ENCODE data around the gene PRDM16. TPM values are rescaled to one million over a fixed set of nuclear protein-coding genes. Genes with fewer than 3 reads are reported as not detected.

The PRDM16 gene
- total RNA-seq, 1 donor from 2014 or later = 5.6 TPM

DNA sequence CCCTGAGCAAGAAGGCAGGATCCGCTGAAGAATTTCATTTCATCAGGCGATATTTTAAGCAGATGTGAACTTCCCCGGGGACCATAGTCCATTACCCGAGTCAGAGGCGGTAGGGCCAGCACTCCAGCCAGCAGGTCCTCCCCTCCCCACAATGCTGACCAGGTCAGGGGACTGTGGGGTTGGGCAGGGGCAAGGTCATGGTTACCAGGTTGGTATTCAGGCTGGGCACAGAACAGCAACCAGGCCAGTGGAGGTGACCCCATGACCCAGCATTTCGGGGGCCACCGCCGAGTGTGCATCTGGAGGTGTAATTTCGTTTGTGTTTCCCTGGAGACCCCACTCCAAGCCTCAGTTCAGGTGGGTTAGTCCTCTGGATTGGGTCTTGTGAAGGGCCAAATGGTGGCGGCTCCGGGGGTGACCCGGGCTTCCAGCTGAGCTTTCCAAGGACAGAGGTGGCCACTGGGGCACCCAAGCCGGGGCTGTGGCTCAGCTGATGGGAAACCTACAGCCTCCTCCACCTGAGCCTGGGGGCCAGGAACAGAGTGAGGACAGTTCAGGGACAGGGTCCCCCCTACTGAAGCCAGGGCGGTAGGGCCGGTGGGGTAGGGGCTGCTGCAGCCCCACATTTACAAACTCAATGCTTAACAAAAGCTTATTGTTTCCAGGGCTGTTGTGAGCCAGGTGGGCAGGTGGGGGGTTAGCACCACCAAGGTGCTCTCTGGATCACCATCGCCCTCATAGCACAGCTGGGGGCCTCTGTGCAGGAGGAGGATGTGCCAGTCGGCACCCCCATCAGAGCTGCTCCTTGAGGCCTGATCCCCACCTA is 2.8 kb downstream of the PRDM16 start:
- peaks cover 84% of the 10 kb centered on the region for H3K27me3 ChIP-seq (ENCODE audit: control insufficient read depth, insufficient read depth, low read length)
- TF ChIP-seq, protein P1, sequence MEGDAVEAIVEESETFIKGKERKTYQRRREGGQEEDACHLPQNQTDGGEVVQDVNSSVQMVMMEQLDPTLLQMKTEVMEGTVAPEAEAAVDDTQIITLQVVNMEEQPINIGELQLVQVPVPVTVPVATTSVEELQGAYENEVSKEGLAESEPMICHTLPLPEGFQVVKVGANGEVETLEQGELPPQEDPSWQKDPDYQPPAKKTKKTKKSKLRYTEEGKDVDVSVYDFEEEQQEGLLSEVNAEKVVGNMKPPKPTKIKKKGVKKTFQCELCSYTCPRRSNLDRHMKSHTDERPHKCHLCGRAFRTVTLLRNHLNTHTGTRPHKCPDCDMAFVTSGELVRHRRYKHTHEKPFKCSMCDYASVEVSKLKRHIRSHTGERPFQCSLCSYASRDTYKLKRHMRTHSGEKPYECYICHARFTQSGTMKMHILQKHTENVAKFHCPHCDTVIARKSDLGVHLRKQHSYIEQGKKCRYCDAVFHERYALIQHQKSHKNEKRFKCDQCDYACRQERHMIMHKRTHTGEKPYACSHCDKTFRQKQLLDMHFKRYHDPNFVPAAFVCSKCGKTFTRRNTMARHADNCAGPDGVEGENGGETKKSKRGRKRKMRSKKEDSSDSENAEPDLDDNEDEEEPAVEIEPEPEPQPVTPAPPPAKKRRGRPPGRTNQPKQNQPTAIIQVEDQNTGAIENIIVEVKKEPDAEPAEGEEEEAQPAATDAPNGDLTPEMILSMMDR (IDR thresholded peaks at IDR 0.05; ENCODE audit: insufficient read depth, low read length, poor library complexity, severe bottlenecking) = no peak
- DNase-seq (ENCODE audit: low read depth) = no peak
- peak overlapping the region; percentile 3 for H3K4me3 ChIP-seq (ENCODE audit: low read depth, low read length)
- no peaks in the 10 kb centered on the region for H3K36me3 ChIP-seq (ENCODE audit: control insufficient read depth, insufficient read depth, low read length)

DNA sequence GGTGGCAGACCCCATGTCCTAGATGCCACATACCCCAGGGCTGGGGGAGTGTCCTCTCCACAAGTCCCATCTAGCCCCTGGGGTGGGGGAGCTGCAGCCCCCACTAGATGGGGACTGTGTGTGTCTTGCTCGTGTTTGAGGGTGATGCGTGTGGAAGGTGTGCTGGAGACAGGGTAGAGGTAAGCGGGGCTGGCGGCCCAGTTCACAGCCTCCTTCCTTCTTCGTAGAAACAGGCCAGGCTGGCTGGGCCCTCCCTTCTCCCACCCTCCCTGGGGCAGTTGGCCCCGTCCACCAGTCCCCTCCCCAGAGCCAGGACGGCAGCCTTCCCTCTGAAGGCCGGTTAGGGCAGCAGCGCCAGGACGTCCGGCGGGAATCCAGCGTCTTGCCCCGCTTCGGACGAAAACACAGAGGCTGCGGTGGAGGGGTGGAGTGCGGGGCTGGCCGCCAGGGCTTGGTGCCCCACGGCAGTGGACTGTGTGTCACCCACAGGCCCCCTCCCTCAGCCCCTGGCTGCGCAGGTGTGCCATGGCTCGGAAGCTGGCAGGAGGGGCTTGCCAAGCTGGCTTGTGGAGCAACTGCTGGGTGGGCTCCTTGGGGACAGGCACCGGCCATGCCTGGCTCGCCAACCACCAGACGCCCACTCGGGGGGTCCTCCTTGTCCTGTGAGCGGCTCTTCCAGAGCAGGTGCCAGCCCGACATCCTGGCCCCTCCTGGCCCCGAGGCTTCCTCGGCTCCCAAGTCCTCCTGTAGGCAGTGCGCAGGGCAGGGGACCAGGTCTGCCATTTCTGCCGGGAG is 3.6 kb downstream of the PRDM16 start:
- DNase-seq (ENCODE audit: low read depth) = no peak
- Histone ChIP-seq H3K4me3 (ENCODE audit: low read depth, low read length) (no peak overlapping the region), H3K27me3 (ENCODE audit: control insufficient read depth, insufficient read depth, low read length) (peaks cover 78% of the 10 kb centered on the region), H3K36me3 (ENCODE audit: control insufficient read depth, insufficient read depth, low read length) (no peaks in the 10 kb centered on the region)
- TF ChIP-seq, protein P1 (IDR thresholded peaks at IDR 0.05; ENCODE audit: insufficient read depth, low read length, poor library complexity, severe bottlenecking) = no peak

DNA sequence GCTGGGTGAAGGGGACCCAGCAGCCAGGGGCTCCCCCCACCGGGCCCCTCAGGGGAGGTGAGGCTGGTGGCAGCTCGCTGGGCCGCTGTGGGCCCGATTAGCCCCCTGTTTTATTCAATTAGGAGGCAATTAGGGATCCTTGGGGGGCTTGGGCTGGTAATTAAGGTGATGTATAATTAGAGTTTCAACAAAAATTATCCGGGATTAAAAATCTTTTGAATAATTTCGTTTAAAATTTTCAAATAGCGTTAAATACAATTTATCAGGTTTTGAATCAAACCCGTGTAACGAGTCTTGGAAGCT is 4.1 kb downstream of the PRDM16 start:
- Histone ChIP-seq H3K4me3 (ENCODE audit: low read depth, low read length) (no peak overlapping the region), H3K36me3 (ENCODE audit: control insufficient read depth, insufficient read depth, low read length) (no peaks in the 10 kb centered on the region), H3K27me3 (ENCODE audit: control insufficient read depth, insufficient read depth, low read length) (peaks cover 76% of the 10 kb centered on the region)
- DNase-seq (ENCODE audit: low read depth) = no peak
- TF ChIP-seq, protein P1 (IDR thresholded peaks at IDR 0.05; ENCODE audit: insufficient read depth, low read length, poor library complexity, severe bottlenecking) = no peak

DNA sequence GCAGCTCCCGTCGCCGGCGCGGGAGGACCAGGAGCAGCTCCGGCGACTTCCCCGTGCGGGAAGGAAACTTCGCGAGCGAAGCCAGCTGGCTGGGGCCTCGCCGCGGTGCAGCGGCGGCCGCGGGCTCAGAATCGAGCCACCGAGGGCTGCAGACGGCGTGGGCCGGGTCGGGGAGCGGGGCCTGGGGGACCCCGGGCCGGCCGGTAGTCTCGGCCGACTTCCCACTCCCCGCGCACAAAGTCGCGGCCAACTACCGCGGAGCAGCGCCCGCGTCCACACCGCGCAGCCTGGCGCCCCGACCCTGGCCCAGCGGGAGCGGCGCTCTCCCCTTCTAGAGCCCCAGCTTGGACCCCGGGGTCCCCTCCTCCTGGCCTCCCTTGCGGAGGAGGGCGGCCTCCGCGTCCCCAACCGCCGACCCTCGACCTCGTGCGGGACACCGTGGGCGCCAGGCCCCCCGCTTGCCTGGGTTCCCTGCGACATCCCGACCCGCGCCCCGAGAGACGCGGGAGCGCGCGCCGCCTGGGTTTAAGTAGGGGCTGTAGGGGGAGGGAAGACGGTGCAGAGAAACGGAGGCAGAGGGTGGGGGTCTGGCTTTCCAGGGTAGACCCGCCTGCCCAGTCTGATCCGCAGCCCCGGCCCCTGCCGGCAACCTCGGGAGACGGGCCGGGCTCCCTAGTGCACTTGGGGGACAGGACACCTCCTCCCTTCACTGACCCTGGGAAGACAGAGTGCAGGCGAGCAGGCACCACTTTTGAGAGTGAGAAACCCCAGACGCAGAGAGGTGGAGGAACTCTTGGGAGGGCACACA is 4.7 kb downstream of the PRDM16 start:
- Histone ChIP-seq H3K4me3 (ENCODE audit: low read depth, low read length) (no peak overlapping the region), H3K27me3 (ENCODE audit: control insufficient read depth, insufficient read depth, low read length) (peaks cover 72% of the 10 kb centered on the region)
- TF ChIP-seq, protein P1 (IDR thresholded peaks at IDR 0.05; ENCODE audit: insufficient read depth, low read length, poor library complexity, severe bottlenecking) = no peak

DNA sequence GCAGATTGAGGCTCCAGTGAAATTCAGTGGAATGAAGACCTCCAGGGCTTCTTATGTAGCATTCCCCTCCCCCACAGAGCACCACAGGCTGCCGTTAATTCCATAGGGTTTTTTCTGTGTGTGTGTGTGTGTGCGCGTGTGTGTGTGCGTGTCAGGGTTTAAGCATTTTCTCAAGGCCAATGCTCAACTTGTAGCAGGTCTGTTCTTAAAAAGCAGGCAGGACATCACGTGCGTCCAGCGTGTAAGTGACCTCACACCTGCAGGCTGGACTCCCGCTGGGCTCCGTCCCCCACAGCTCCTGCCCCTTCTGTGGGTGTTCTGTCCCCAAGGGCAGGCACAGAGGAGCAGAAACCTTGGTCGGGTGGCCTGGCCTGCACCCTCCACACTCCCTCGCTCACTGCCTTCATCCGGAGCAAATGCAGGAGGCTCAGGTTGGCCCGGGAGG is 5.3 kb downstream of the PRDM16 start:
- Histone ChIP-seq H3K4me3 (ENCODE audit: low read depth, low read length) (no peak overlapping the region), H3K36me3 (ENCODE audit: control insufficient read depth, insufficient read depth, low read length) (no peaks in the 10 kb centered on the region), H3K27me3 (ENCODE audit: control insufficient read depth, insufficient read depth, low read length) (peaks cover 71% of the 10 kb centered on the region)
- TF ChIP-seq, protein P1 (IDR thresholded peaks at IDR 0.05; ENCODE audit: insufficient read depth, low read length, poor library complexity, severe bottlenecking) = no peak
- no peak for DNase-seq (ENCODE audit: low read depth)

More for the DNA sequence above, 4.7 kb downstream of the PRDM16 start:
- H3K36me3 ChIP-seq (ENCODE audit: control insufficient read depth, insufficient read depth, low read length) = no peaks in the 10 kb centered on the region
- no peak for DNase-seq (ENCODE audit: low read depth)

Measured in kidney epithelial cell (primary cell).